HG02840 (cell line): Measurements from ENCODE around the gene OLA1.

Source experiments
- ATAC-seq: cut with Tn5 transposase; IDR thresholded peaks from one replicate; pipeline ENCODE4 v1.9.1; 2021; ENCODE audit warnings: mild to moderate bottlenecking, moderate library complexity, moderate number of reproducible peaks; ENCODE audit not compliant: unreplicated experiment, low FRiP score

Gene OLA1

GRCh38 chr2:174072857-174073256 lies 175.5 kb downstream of the OLA1 start:
- no peak for ATAC-seq

- ATAC-seq = no peak
Observed at GRCh38 chr2:174072069-174072468, 176.3 kb downstream of the OLA1 start.

GRCh38 chr2:174071321-174071720 lies 177.0 kb downstream of the OLA1 start:
- no peak for ATAC-seq

GRCh38 chr2:174070281-174070680 lies 178.1 kb downstream of the OLA1 start:
- ATAC-seq = no peak

GRCh38 chr2:174067815-174068214 lies 180.5 kb downstream of the OLA1 start:
- no peak for ATAC-seq

- no peak for ATAC-seq
Observed at GRCh38 chr2:174066871-174067270, 181.5 kb downstream of the OLA1 start.

- no peak for ATAC-seq
Observed at GRCh38 chr2:174063492-174064092, 184.7 kb downstream of the OLA1 start.

GRCh38 chr2:174062934-174063333 lies 185.4 kb downstream of the OLA1 start:
- ATAC-seq = no peak

- ATAC-seq = no peak
Observed at GRCh38 chr2:174059884-174060244, 188.5 kb downstream of the OLA1 start.

GRCh38 chr2:174059178-174059883 lies 189.0 kb downstream of the OLA1 start:
- ATAC-seq = no peak

GRCh38 chr2:174058456-174058855 lies 189.9 kb downstream of the OLA1 start:
- no peak for ATAC-seq

GRCh38 chr2:174058026-174058425 lies 190.3 kb downstream of the OLA1 start:
- ATAC-seq = no peak

- no peak for ATAC-seq
Observed at GRCh38 chr2:174054926-174055325, 193.4 kb downstream of the OLA1 start.

- no peak for ATAC-seq
Observed at GRCh38 chr2:174053355-174054151, 194.8 kb downstream of the OLA1 start.

GRCh38 chr2:174052584-174052976 lies 195.8 kb downstream of the OLA1 start:
- ATAC-seq = no peak

GRCh38 chr2:174051741-174052583 lies 196.4 kb downstream of the OLA1 start:
- ATAC-seq = no peak

- no peak for ATAC-seq
Observed at GRCh38 chr2:174051068-174051467, 197.3 kb downstream of the OLA1 start.

- no peak for ATAC-seq
Observed at GRCh38 chr2:174049895-174050294, 198.4 kb downstream of the OLA1 start.

- ATAC-seq = no peak
Observed at GRCh38 chr2:174048243-174048642, 200.1 kb downstream of the OLA1 start.

GRCh38 chr2:174047746-174048145 lies 200.6 kb downstream of the OLA1 start:
- no peak for ATAC-seq

GRCh38 chr2:174046172-174046571 lies 202.2 kb downstream of the OLA1 start:
- no peak for ATAC-seq
